ENCODE results near the gene LMTK2. TPM values are rescaled to one million over a fixed set of nuclear protein-coding genes. Genes with fewer than 3 reads are reported as not detected.

Gene LMTK2
- total and polyA plus RNA-seq, 2 experiments from 2014 or later = 6.1 to 30.8 TPM

GRCh38 chr7:98175260-98175940 is 68.7 kb downstream of the LMTK2 start:
- Histone ChIP-seq H3K79me2 (replicated peaks; ENCODE audit: insufficient read depth) (0 out of 2 replicates have a peak, but pooled peaks cover 7% of the 10 kb centered on the region), H3K36me3 (ENCODE audit: insufficient read depth) (no peaks in the 10 kb centered on the region), H4K20me1 (replicated peaks; ENCODE audit: insufficient read depth) (peaks cover 7% of the 10 kb centered on the region), H3K27me3 (ENCODE audit: insufficient read depth) (no peaks in the 10 kb centered on the region), H3K4me1 (ENCODE audit: insufficient read depth) (peaks cover 11% of the 10 kb centered on the region), H3K9me2 (ENCODE audit: insufficient read depth) (no peaks in the 10 kb centered on the region), H2AFZ (no peak overlapping the region), H3K27ac (ENCODE audit: low read depth) (no peak overlapping the region), H3K4me3 (no peak overlapping the region), H3F3A (replicated peaks; ENCODE audit: low read depth) (0 out of 2 replicates have a peak, but pooled peaks cover 4% of the 10 kb centered on the region), H3K4me2 (no peak overlapping the region)
- Mint-ChIP-seq H3K27ac (no peak overlapping the region), H3K4me3 (no peak overlapping the region), H3K9me3 (no peaks in the 10 kb centered on the region), H3K36me3 (ENCODE audit: low read depth) (peaks cover 12% of the 10 kb centered on the region), H3K4me1 (peaks cover 14% of the 10 kb centered on the region; the same call in 2 of the 3 replicates), H3K27me3 (ENCODE audit: insufficient read depth, low read depth, poor library complexity) (peaks cover 6% of the 10 kb centered on the region)
- ATAC-seq = no peak
- TF ChIP-seq EZH2phosphoT487 (IDR thresholded peaks at IDR 0.05; ENCODE audit: unreplicated experiment) = no peak
- TF ChIP-seq CREB1 (CRISPR knock-in tag; IDR thresholded peaks at IDR 0.05; ENCODE audit: low read depth) = no peak
- TF ChIP-seq ZNF331 (CRISPR knock-in tag; IDR thresholded peaks at IDR 0.05; ENCODE audit: low read depth) = no peak
- TF ChIP-seq STAT1 (IDR thresholded peaks at IDR 0.05; ENCODE audit: unreplicated experiment) = no peak
- no peak for TF ChIP-seq POLR2AphosphoS5 (IDR thresholded peaks at IDR 0.05; ENCODE audit: low read depth)
- TF ChIP-seq ETS1 (IDR thresholded peaks at IDR 0.05) = no peak
- no peak for TF ChIP-seq JUNB (IDR thresholded peaks at IDR 0.05; ENCODE audit: unreplicated experiment)
- TF ChIP-seq CTCF (conservative IDR thresholded peaks at IDR 0.05; ENCODE audit: low read depth in 2 of 2) = no peak
- TF ChIP-seq ZNF462 (CRISPR knock-in tag; IDR thresholded peaks at IDR 0.05) = no peak
- TF ChIP-seq REST (IDR thresholded peaks at IDR 0.05; ENCODE audit: unreplicated experiment) = no peak
- TF ChIP-seq ZNF114 (CRISPR knock-in tag; IDR thresholded peaks at IDR 0.05) = no peak
- no peak for TF ChIP-seq NANOG (IDR thresholded peaks at IDR 0.05; ENCODE audit: borderline replicate concordance)
- TF ChIP-seq EZH2 (IDR thresholded peaks at IDR 0.05; ENCODE audit: low read depth, unreplicated experiment) = no peak
- no peak for DNase-seq (ENCODE audit: low spot score)
